Frontal cortex (tissue), 4 donors: ENCODE results near the gene THAP4. TPM values are rescaled to one million over a fixed set of nuclear protein-coding genes. Genes with fewer than 3 reads are reported as not detected.
"Not testable (repeated sequence)": the region's sequence is repeated elsewhere in the genome, so short reads cannot be mapped to it uniquely, and the experiment has no call there.

Experiments
- DNase-seq, 2 donors: peaks; one replicate each; pipeline ENCODE4 v3.0.0; 2012; ENCODE audit warnings: low spot score in 2 of 2
- FAIRE-seq: peaks from 2 replicates; lab custom pipeline; 2012; peaks lifted over from hg19 to GRCh38; lab: Jason Lieb, UNC
- total RNA-seq: library from RNA; depleted of rRNA; stranded (reverse); fragments of >200 nt; gene quantifications from one replicate; pipeline ENCODE4 v1.2.3, GENCODE V29; 2014
- donor health status: control.
- donor health status: control.
- donor health status: control.

THAP4 gene
- total RNA-seq, 1 donor from 2014 or later = 23.6 TPM

DNA sequence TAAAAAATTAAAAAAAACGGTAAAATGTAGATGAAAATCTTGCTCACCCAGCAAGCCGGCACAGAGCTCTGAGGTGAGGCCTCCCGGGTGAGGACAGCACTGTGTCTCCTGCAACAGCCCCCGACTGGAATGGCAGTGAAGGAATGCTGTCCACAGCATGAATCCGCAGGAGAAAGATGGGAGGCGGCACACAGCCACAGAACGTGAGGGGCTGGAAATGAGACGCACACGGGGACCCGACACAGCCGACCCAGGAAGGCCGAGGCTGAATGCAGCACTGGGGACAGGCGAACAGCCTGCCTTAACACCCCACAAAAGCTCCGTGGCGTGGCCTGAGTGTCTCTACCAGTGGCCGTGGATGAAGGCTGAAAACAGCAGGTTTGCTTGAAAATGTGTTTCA lies 43.7 kb downstream of the THAP4 start:
- FAIRE-seq (no peak), DNase-seq (no peak)

DNA sequence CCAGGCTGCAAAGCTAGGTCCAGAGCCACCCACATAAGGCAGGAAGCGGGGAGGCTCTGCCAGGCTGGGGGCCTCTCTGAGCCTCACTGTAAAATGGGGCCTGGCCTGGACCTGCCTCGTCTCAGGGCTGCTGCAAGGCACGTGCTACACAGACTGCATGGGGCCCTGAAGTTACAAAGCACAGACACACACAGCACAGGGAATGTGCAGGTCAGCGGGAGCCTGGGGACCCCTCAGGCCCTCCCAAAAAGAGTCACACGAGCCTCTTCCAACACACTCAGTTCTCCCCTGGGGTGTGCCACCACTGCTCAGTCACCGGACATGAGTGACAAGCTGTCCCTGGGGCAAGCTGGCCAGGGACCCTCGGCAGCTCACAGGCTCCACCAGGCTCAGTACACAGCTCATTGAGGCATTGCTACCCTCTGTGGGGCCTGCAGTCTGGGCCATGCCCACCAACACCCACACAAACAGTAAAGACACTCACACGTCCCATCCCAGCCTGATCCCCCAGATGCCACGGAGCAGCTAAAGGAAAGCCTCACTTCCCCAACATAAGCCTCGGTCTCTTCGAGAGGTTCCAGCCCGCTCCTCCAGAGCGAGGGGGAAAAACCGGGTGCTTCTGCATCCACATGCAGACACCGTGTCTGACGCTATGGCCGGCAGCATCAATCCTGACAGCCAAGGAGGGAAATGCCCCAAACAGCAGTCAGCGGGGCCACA lies 44.7 kb downstream of the THAP4 start:
- DNase-seq = no peak

DNA sequence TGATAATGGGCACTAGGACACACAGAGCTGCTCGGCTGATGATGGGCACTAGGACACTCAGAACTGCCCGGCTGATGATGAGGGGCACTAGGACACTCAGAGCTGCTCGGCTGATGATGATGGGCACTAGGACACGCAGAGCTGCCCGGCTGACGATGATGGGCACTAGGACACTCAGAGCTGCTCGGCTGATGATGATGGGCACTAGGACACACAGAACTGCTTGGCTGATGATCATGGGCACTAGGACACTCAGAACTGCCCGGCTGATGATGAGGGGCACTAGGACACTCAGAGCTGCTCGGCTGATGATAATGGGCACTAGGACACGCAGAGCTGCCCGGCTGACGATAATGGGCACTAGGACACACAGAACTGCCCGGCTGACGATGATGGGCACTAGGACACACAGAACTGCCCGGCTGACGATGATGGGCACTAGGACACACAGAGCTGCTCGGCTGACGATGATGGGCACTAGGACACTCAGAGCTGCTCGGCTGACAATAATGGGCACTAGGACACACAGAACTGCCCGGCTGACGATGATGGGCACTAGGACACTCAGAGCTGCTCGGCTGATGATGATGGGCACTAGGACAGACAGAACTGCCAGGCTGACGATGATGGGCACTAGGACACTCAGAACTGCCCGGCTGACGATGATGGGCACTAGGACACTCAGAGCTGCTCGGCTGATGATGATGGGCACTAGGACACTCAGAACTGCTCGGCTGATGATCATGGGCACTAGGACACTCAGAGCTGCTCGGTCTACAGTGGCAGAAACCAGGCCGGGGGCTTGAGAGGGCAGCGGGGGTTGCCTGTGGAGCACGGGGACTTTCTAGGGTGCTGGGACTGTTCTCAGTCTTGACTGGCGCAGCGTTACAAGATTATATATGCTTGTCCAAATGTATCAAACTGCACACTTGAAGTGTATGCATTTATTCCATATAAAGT lies 46.2 kb downstream of the THAP4 start:
- DNase-seq, FAIRE-seq: not testable (repeated sequence)

More for the DNA sequence above, 44.7 kb downstream of the THAP4 start:
- no peak for FAIRE-seq

DNA sequence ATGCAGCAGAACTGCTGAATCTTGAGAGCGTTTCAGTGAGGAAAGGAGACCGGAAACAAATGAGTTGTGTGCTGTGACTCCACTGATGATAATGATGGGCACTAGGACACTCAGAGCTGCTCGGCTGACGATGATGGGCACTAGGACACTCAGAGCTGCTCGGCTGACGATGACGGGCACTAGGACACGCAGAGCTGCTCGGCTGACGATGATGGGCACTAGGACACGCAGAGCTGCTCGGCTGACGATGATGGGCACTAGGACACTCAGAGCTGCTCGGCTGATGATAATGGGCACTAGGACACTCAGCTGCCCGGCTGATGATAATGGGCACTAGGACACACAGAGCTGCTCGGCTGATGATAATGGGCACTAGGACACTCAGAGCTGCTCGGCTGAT lies 47.1 kb downstream of the THAP4 start:
- not testable (repeated sequence) for FAIRE-seq, DNase-seq

DNA sequence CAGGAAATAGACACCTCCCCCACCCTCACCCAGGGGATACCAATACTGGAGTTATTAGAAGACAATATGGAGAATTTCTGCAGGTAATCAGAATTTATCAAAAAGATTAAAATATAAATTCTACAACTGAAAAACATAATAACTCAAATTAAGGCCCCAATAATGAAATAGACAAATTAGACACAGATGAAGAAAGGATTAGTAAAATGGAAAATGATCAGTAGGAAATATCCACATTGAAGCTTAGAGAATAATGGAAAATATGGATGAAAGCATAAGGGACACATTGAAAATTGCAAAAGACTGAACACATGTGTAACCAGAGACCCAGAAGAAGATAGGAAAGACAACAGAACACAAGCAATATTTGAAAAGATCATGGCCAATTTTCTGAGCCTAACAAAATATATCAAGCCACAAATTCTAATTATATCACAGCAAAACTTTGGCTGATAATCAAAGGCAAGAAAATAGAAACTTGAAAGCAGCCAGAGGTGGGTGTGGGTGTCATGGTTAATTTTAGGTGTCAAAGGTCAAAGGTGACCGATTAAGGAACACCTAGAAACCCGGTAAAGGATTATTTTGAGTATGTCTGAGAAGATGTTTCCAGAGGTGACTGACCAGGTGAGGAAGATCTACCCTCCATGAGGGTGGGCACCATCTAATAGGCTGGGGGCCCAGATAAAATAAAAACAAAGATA lies 50.2 kb downstream of the THAP4 start:
- DNase-seq = no peak
- FAIRE-seq = no peak

DNA sequence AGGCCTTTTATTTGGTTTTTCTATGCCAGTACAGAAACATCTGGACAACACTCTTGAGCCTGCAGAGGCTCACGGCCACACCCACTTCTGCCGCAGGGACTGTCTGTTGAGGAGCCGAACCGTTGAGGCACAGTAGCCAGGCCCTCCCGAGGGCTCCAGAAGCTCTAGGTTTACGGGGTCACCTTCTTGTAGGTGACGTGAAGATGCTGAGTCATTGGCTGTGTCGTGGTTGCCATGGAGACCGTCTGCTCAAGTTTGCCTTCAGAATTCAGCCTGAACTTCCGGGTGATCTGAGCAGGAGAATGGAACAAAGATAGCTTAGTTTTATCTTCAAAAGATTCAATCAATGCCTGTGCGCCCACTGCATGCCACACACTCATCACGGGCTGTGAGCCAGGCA lies 52.5 kb downstream of the THAP4 start:
- no peak for FAIRE-seq
- no peak for DNase-seq

DNA sequence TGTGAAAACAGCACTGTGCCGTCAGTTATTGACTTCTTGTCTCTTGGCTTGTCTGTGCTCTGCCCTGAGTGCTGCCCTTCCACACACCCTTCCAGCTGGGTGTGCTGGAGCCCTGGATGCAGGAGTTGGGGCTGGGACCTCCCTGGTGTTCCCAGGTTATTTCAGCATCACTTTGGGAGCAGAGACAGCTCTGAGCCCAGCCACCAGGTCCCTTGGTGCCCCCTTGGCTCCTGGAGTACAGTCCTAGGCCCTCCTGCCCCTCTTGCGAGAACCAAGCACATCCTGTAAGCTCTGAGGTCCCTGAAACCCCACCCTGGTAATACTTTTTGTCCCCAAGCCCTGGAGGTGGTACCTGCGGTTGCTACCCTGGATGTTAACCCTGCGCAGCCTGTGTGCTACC lies 54.2 kb downstream of the THAP4 start:
- no peak for FAIRE-seq
- DNase-seq = no peak

DNA sequence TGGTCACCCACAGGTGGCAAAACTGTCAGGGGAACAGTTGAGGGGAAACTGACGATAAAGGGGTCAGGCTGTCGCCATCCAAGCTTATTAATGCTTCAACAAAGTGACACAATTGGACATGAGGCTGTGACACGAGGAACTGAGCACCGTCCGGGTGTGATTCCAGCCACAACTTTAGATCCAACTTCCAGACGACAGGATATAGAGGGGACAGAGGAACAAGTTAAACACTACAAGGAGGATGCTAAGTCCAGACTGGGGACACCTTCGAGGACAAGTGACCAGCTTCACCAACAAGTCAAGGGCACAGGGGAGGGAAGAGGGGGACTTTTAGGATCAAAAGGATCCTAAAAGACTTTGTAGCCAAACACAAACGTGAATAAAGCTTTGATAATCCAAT lies 54.6 kb downstream of the THAP4 start:
- FAIRE-seq (no peak), DNase-seq (no peak)

DNA sequence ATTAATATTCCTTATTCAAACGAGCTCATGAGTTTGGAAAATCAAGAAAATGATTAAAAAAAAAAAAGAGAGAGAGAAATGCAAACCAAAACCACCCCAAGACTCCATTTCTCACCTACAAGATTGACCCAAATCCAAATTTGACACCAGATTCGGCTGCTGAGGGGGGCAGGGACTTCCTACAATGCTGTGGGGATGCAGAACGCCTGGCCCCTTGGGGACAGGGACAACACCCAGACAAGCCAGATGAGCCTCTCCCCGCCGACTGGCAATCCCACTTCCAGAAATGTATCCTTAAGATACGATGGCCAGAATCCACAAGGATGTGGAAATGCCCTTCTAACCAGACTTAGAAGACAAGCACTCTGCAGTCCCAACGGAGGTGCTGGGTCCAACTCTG lies 57.7 kb downstream of the THAP4 start:
- no peak for FAIRE-seq
- DNase-seq = no peak

DNA sequence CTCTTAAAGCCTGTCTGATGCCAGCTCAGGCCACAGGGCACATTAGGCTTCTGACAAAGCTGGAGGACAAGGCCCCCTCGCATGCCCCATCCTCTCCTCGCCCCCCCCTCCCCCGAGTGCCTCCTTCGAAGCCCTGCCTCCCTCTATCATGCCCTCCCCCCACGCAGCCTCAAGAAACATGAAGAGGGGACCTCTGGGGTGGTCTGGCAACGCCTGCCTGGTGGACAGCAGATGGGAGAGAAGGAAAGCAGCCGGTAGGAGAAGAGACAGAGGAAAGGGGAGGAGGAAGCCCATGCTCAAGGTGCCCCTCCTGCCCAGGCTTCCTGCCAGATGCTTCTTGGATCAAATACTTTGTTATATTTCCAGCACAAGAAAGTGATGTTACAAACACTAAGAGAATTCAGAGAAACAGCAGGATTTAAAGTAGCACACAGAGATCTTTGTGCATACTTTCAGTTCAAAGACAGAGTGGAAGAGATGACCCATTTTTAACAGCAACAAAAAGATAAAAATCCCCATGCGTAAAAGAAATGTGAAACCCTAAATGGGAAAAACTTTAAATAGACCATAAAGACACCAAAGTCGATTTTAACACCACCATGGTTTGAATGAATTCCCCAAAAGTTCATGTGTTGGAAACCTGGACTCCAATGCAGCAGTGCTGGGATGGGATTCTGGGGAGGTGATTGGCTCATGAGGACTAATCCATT lies 59.4 kb downstream of the THAP4 start:
- FAIRE-seq (no peak), DNase-seq (peak in 1 of 2 donors; percentile 44)

DNA sequence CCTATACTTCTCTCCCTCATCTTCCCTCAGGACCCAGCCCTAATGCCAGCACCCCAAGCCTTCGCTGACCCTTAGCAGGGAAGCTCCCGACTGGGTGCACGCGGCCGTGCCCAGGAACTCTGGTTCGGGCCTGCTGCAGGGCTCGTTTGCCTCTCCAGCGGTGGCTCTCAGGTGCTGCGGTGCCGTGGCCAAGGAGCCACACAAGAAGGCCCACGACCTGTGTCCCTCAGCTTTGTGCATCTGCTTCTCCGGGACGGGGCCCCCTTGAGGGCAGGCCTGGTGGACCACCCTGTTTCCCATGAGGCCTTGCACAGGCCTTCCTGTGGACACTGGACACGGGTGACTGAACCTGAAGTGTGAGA lies 60.7 kb downstream of the THAP4 start:
- FAIRE-seq (no peak), DNase-seq (no peak)

DNA sequence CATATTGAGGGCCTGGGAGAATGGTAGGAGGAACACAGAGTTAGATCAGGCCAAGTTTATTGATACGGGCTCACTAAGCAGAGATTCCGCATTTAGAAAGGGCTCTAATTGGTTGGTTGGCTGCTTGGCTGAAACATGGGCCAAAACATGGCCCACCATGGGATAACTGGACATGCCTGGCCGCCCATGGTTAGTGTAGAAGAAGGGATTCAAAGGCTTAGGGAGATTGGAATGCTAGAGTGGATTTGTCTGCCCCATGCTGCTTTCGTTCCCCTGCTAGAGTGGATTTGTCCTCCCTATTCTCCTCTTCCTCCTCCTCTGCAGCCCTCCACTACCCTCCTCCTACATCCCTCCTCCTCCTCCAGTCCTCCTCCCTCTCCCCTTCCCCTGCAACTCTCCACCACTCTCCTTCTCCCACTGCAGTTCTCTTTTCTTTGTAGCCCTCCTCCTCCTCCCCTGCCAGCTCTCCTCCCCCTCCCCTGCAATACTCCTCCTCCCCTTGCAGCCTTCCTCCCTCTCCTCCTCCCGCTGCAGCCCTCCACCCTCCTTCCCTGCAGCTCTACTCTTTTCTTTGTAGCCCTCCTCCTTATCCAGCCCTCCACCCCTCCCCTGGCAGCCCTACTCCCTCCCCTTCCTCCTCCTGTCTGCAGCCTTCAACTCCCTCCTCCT lies 61.2 kb downstream of the THAP4 start:
- no peak for DNase-seq
- FAIRE-seq = no peak

DNA sequence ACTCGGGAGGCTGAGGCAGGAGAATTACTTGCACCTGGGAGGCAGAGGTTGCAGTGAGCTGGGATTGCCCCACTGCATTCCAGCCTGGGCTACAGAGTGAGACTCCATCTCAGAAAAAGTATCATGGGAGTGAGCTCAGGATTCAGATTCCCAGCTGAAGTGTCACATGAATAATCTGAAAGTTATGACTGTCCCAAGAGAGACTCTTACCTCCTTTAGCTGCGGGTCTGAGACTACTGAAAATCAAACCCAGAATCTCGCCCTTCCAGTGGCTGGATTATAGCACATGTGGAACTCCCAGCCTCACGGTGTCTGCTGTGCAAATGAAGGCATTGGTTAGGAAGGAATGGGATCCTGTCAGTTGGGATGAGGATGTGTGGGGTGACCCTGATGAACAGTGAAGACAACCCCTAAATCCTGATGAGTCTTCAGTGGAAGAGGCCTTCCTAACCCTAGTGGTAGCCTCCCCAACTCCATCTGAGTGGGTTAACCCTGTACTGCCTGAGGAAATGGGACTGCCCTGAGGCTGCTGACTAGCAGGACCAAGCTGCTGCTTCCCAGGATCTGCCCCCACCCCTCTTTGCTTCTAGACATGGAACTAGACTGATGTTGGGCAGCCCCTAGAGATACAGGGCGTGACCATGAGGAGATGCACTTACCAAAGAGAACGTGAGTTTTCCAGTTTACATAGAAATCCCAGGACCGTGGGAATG lies 61.9 kb downstream of the THAP4 start:
- DNase-seq (no peak), FAIRE-seq (no peak)

DNA sequence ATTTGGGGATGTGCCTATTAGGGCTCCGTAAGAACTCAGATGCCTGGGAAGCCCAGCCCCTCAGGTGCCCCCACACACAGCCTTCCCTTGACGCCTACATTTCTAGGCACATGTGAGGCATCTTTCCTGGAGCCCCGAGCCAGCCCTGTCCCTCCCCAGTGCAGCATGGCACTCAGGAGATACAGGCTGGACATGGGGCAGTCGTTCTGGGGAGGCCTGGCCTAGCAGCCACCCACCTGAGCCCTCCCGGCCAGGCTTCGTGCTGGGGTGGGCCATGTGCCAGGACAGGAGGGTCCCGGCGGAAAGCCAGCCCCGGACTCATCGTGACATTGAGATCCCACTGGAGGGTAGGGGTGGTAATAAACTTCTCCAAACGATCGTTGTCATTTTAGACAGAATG lies 63.2 kb downstream of the THAP4 start:
- FAIRE-seq = no peak
- no peak for DNase-seq

DNA sequence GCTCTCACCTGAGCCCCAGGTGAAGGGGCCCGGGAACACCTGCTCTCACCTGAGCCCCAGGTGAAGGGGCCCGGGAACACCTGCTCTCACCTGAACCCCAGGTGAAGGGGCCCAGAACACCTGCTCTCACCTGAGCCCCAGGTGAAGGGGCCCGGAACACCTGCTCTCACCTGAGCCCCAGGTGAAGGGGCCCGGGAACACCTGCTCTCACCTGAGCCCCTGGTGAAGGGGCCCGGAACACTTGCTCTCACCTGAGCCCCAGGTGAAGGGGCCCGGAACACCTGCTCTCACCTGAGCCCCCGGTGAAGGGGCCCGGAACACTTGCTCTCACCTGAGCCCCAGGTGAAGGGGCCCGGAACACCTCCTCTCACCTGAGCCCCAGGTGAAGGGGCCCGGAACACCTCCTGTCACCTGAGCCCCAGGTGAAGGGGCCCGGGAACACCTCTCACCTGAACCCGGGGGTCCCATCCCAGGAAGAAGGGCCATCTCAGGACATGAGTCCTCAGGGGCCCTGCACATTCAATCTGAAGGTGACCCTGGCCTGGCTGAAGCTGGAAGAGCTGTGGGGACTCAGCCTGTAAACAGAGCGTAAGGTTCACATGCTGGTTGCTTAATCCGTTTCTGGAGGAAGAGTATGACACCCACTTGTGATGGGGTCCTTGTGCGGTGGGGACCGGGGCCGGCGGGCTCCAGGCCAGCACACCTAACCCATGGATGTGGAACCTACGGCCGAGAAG lies 63.9 kb downstream of the THAP4 start:
- DNase-seq, FAIRE-seq: not testable (repeated sequence)

DNA sequence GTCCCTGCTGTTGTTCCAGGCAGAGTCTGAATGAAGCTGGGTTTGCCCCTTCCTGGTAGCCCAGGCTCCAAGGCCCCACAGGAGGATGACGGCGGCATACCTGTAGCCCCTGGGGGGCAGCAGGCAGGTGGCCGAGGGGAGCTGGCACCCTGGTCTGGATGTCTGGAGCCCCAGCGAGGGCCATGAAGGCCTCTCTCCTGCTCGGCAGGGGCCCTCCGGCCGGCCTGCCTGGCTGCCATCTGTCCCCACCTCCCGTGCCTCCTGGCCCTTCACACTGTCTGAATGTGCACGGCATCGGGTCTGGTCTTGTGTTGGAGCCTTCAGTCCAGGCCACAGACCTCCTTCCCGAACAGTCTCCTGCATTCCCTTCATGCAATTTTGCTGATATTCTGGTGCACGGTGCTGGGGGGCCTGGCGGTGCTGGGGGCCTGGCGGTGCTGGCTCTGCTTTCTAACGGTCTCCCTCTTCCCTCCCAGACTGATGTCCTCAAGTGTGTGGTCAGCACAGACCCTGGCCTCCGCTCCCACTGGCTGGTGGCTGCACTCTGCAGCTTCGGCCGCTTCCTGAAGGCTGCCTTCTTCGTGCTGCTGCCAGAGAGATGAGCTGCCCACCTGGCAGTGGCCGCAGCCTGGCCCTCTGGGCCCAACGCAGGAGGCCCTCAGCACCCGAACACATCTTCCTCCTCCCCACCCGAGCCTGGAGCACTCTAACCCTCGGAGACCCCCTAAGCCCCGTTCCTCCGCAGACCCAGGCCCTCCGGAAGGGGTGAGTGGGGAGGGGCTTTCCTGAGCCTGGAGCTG lies 64.9 kb downstream of the THAP4 start:
- no peak for DNase-seq
- no peak for FAIRE-seq

DNA sequence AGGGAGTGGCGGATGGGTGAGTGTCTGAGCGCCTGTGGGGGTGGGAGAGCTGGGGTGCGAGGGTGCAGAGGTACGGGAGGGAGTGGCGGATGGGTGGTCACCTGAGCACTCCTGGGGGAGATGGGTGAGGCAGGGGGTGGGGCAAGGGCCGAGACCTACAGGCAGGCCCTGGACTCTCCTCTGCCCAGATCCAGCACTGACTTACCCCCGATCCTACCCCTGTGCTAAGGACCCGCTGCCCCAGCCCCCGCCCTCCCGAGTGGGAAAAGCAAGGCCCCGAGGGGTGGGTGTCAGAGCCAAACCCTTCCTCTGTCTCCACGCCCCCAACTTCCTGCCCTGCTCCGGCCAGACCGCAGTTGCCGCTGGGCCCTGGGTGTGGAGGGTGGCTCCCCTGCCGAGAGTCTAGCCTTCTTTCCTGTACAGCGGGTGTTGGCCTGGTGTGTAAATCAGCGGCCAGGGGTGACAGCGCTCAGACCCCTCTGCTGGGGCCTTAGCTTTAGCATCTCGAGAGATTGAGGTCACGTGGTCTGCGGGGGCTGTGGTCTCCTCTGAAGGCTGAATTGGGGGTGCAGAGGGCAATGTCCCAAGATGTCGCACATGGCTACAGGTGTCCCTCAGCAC lies 65.9 kb downstream of the THAP4 start:
- no peak for FAIRE-seq
- DNase-seq = no peak
